Measurements from ENCODE around the gene LRCOL1.

The LRCOL1 gene

DNA sequence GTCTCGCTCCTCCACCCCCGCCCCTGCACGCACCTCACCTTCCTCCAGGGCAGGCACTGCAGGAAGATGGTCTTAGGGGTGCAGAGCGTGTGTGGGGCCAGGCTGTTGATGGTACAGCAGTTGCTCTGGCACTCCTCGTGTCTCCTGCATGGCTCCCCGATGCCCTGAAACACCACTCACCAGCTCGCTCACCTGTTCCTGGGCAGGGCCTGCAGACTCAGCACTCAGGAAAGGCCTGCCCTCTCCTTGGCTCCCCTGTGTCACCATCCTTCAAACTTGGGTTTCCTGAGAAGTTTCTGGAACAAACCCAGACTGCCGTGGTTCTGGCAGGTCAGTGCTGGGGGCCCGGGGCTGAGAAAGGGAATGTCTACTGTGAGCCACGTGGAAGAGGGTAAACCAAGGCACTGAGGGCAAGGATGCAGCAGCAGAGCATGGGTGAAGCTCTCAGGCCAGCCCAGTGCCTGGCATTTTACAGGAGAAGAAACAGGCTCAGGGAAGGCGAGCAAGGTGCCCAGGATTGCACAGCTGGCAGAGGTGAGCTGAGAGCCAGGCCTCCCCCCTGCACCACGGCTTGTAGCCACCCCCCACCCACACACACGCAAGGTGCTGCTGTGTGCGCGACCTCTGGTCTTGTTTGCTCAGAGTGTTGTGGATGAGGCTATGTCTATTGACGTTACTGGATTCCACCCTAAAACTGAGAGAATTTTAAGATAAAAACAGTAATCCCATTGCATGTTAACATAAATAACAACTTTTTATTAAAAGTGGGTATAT, 5.5 kb downstream of the LRCOL1 start:
- ChIA-PET CTCF (interaction anchor here (2.1 kb wide), 1 partner anchor 10 kb away, joined by 7 read pairs; no protein-coding TSS in a partner anchor), POLR2A (no interaction called here)
- no peak for TF ChIP-seq ZNF501 (tag by site-specific recombination; IDR thresholded peaks at IDR 0.05)
- no peak for TF ChIP-seq ZNF596 (tag by site-specific recombination; IDR thresholded peaks at IDR 0.05)
- TF ChIP-seq, protein P1, sequence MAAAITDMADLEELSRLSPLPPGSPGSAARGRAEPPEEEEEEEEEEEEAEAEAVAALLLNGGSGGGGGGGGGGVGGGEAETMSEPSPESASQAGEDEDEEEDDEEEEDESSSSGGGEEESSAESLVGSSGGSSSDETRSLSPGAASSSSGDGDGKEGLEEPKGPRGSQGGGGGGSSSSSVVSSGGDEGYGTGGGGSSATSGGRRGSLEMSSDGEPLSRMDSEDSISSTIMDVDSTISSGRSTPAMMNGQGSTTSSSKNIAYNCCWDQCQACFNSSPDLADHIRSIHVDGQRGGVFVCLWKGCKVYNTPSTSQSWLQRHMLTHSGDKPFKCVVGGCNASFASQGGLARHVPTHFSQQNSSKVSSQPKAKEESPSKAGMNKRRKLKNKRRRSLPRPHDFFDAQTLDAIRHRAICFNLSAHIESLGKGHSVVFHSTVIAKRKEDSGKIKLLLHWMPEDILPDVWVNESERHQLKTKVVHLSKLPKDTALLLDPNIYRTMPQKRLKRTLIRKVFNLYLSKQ (tag by site-specific recombination; IDR thresholded peaks at IDR 0.05; ENCODE audit: borderline replicate concordance), result no peak
- TF ChIP-seq ZNF404 (tag by site-specific recombination; IDR thresholded peaks at IDR 0.05), result no peak
- TF ChIP-seq, protein P2, sequence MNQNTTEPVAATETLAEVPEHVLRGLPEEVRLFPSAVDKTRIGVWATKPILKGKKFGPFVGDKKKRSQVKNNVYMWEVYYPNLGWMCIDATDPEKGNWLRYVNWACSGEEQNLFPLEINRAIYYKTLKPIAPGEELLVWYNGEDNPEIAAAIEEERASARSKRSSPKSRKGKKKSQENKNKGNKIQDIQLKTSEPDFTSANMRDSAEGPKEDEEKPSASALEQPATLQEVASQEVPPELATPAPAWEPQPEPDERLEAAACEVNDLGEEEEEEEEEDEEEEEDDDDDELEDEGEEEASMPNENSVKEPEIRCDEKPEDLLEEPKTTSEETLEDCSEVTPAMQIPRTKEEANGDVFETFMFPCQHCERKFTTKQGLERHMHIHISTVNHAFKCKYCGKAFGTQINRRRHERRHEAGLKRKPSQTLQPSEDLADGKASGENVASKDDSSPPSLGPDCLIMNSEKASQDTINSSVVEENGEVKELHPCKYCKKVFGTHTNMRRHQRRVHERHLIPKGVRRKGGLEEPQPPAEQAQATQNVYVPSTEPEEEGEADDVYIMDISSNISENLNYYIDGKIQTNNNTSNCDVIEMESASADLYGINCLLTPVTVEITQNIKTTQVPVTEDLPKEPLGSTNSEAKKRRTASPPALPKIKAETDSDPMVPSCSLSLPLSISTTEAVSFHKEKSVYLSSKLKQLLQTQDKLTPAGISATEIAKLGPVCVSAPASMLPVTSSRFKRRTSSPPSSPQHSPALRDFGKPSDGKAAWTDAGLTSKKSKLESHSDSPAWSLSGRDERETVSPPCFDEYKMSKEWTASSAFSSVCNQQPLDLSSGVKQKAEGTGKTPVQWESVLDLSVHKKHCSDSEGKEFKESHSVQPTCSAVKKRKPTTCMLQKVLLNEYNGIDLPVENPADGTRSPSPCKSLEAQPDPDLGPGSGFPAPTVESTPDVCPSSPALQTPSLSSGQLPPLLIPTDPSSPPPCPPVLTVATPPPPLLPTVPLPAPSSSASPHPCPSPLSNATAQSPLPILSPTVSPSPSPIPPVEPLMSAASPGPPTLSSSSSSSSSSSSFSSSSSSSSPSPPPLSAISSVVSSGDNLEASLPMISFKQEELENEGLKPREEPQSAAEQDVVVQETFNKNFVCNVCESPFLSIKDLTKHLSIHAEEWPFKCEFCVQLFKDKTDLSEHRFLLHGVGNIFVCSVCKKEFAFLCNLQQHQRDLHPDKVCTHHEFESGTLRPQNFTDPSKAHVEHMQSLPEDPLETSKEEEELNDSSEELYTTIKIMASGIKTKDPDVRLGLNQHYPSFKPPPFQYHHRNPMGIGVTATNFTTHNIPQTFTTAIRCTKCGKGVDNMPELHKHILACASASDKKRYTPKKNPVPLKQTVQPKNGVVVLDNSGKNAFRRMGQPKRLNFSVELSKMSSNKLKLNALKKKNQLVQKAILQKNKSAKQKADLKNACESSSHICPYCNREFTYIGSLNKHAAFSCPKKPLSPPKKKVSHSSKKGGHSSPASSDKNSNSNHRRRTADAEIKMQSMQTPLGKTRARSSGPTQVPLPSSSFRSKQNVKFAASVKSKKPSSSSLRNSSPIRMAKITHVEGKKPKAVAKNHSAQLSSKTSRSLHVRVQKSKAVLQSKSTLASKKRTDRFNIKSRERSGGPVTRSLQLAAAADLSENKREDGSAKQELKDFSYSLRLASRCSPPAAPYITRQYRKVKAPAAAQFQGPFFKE (tag by site-specific recombination; IDR thresholded peaks at IDR 0.05; ENCODE audit: borderline replicate concordance), result no peak
- TF ChIP-seq ZNF121 (tag by site-specific recombination; IDR thresholded peaks at IDR 0.05), result no peak
- TF ChIP-seq REPIN1 (tag by site-specific recombination; IDR thresholded peaks at IDR 0.05; ENCODE audit: low read depth), result no peak
- TF ChIP-seq ZNF610 (tag by site-specific recombination; IDR thresholded peaks at IDR 0.05; ENCODE audit: borderline replicate concordance), result no peak
- TF ChIP-seq HOXD13 (CRISPR knock-in tag; IDR thresholded peaks at IDR 0.05; ENCODE audit: borderline replicate concordance), result no peak
- TF ChIP-seq ZNF37A (tag by site-specific recombination; IDR thresholded peaks at IDR 0.05), result no peak
- no peak for TF ChIP-seq ZNF146 (tag by site-specific recombination; IDR thresholded peaks at IDR 0.05)
- TF ChIP-seq ZNF624 (tag by site-specific recombination; IDR thresholded peaks at IDR 0.05), result no peak
- no peak for TF ChIP-seq ZBTB20 (tag by site-specific recombination; IDR thresholded peaks at IDR 0.05)

DNA sequence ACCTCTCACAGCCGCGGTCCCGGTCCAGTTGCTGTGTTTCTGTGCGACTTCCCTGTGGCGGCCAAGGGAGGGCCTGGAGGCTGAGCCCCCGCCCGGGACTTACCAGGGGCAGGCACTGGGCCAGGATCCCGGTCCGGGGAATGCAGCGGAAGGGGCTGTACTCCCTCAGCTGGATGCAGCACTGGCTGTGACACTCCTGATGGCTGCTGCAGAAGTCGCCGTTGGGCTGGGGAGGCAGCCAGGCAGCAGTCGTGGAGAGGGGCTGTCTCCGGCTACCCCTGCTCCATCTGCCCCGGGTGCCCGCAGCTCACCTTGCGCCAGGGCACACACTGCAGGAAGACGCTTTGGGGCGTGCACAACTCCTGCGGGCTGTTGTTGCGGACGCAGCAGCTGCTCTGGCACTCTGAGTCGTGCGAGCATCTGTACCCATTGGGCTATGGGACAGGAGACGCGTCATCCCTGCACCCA, 6.2 kb downstream of the LRCOL1 start:
- H3K9me3 ChIP-seq (ENCODE audit: control insufficient read depth, insufficient read depth, low read depth, low read length), result no peaks in the 10 kb centered on the region
- no peaks in the 10 kb centered on the region for H3K36me3 ChIP-seq (ENCODE audit: control insufficient read depth in 2 of 2, insufficient read depth in 1 of 2, low read length in 2 of 2)
- ChIA-PET POLR2A (no interaction called here), CTCF (interaction anchor here (2.1 kb wide), 1 partner anchor 11 kb away, joined by 7 read pairs; no protein-coding TSS in a partner anchor)
- H3K4me3 ChIP-seq (ENCODE audit: low read depth, low read length), result no peak overlapping the region
- no peak overlapping the region for H3K27ac ChIP-seq (ENCODE audit: extremely low read depth, low read depth, low read length)
- no peaks in the 10 kb centered on the region for H3K4me1 ChIP-seq (ENCODE audit: control insufficient read depth, insufficient read depth, low read length)
- TF ChIP-seq, protein P3, sequence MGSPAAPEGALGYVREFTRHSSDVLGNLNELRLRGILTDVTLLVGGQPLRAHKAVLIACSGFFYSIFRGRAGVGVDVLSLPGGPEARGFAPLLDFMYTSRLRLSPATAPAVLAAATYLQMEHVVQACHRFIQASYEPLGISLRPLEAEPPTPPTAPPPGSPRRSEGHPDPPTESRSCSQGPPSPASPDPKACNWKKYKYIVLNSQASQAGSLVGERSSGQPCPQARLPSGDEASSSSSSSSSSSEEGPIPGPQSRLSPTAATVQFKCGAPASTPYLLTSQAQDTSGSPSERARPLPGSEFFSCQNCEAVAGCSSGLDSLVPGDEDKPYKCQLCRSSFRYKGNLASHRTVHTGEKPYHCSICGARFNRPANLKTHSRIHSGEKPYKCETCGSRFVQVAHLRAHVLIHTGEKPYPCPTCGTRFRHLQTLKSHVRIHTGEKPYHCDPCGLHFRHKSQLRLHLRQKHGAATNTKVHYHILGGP (tag by site-specific recombination; IDR thresholded peaks at IDR 0.05), result no peak
- TF ChIP-seq, protein P4, sequence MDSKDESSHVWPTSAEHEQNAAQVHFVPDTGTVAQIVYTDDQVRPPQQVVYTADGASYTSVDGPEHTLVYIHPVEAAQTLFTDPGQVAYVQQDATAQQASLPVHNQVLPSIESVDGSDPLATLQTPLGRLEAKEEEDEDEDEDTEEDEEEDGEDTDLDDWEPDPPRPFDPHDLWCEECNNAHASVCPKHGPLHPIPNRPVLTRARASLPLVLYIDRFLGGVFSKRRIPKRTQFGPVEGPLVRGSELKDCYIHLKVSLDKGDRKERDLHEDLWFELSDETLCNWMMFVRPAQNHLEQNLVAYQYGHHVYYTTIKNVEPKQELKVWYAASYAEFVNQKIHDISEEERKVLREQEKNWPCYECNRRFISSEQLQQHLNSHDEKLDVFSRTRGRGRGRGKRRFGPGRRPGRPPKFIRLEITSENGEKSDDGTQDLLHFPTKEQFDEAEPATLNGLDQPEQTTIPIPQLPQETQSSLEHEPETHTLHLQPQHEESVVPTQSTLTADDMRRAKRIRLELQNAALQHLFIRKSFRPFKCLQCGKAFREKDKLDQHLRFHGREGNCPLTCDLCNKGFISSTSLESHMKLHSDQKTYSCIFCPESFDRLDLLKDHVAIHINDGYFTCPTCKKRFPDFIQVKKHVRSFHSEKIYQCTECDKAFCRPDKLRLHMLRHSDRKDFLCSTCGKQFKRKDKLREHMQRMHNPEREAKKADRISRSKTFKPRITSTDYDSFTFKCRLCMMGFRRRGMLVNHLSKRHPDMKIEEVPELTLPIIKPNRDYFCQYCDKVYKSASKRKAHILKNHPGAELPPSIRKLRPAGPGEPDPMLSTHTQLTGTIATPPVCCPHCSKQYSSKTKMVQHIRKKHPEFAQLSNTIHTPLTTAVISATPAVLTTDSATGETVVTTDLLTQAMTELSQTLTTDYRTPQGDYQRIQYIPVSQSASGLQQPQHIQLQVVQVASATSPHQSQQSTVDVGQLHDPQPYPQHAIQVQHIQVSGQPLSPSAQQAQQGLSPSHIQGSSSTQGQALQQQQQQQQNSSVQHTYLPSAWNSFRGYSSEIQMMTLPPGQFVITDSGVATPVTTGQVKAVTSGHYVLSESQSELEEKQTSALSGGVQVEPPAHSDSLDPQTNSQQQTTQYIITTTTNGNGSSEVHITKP (tag by site-specific recombination; IDR thresholded peaks at IDR 0.05), result no peak
- TF ChIP-seq ZNF121 (tag by site-specific recombination; IDR thresholded peaks at IDR 0.05), result no peak
- TF ChIP-seq ZNF792 (tag by site-specific recombination; IDR thresholded peaks at IDR 0.05), result no peak
- TF ChIP-seq ZNF350 (tag by site-specific recombination; IDR thresholded peaks at IDR 0.05), result no peak
- no peak for TF ChIP-seq ZNF18 (tag by site-specific recombination; IDR thresholded peaks at IDR 0.05)
- TF ChIP-seq KLF8 (tag by site-specific recombination; IDR thresholded peaks at IDR 0.05), result no peak
- no peak for TF ChIP-seq ZNF571 (tag by site-specific recombination; IDR thresholded peaks at IDR 0.05)

More for the DNA sequence above, 5.5 kb downstream of the LRCOL1 start:
- Histone ChIP-seq H3K4me1 (ENCODE audit: control insufficient read depth, insufficient read depth, low read length) (no peaks in the 10 kb centered on the region), H3K36me3 (ENCODE audit: control insufficient read depth in 2 of 2, insufficient read depth in 1 of 2, low read length in 2 of 2) (no peaks in the 10 kb centered on the region), H3K9me3 (ENCODE audit: control insufficient read depth, insufficient read depth, low read depth, low read length) (no peaks in the 10 kb centered on the region), H3K4me3 (ENCODE audit: low read depth, low read length) (no peak overlapping the region), H3K27ac (ENCODE audit: extremely low read depth, low read depth, low read length) (no peak overlapping the region)
